HCT116 (cell line): ENCODE data around the gene GRK2. TPM values are rescaled to one million over a fixed set of nuclear protein-coding genes. Genes with fewer than 3 reads are reported as not detected.

ENCODE experiments used
- ATAC-seq: fragments of 200-7000 bp; cut with Tn5 transposase; 2 replicates; pipeline ENCODE4 v1.9.1; 2020; ENCODE audit warnings: mild to moderate bottlenecking, moderate library complexity
- BruUV-seq: library from RNA; stranded (reverse); fragments of 400-500 nt; replicated peaks from 2 replicates; lab custom pipeline; 2021; lab: Mats Ljungman, UMichigan
- CTCF ChIA-PET: fragments of 300-600 bp; sonication (Branson Sonifier 250); formaldehyde crosslinking; loops from one replicate; lab custom pipeline; 2021; ENCODE audit warnings: antibody characterized with exemption; lab: Charles Lee
- POLR2A ChIA-PET: fragments of 300-600, 350-600 bp; sonication (Branson Sonifier 250); formaldehyde crosslinking; loops from one replicate; lab custom pipeline; 2021; ENCODE audit warnings: antibody characterized with exemption; lab: Charles Lee
- RAD21 ChIA-PET, 2 experiments: fragments of 300-600 bp; sonication (Branson Sonifier 250); formaldehyde crosslinking; loops; one replicate each; lab custom pipeline; 2023; ENCODE audit warnings: low total read pairs in 2 of 2; ENCODE audit not compliant: uncharacterized antibody in 2 of 2, unreplicated experiment in 2 of 2, low non-redundant PET in 1 of 2; lab: Charles Lee
- DNase-seq: peaks from one replicate; pipeline ENCODE4 v3.0.0-alpha.2; 2010; ENCODE audit warnings: low read depth, low spot score
- H2AFZ ChIP-seq: fragments of 200-600 bp; shearing (Covaris generic), sonication (generic); 2 replicates; pipeline ENCODE4 v1.6.1; 2017; ENCODE audit warnings: low read depth, mixed run types, mixed read lengths, antibody characterized with exemption, low read length; ENCODE audit not compliant: poor library complexity, severe bottlenecking
- H3K27ac ChIP-seq: 2 replicates; pipeline ENCODE4 v1.5.1; 2012; ENCODE audit warnings: low read depth, low read length
- H3K27me3 ChIP-seq: fragments of 200-600 bp; sonication (generic); 2 replicates; pipeline ENCODE4 v1.6.1; 2016; ENCODE audit warnings: mixed run types, low read length, mixed read lengths; ENCODE audit not compliant: insufficient read depth
- H3K36me3 ChIP-seq, 2 experiments: fragments of 200-500 bp in 1 of 2; fragments of 200-600 bp in 1 of 2; sonication (Bioruptor generic) in 1 of 2; sonication (generic) in 1 of 2; 2 replicates each; pipeline versions ENCODE4 v1.5.1 to v1.6.1; 2014 to 2016; ENCODE audit warnings: low read length in 2 of 2, inconsistent platforms in 1 of 2, mixed read lengths in 1 of 2, mixed run types in 1 of 2; ENCODE audit not compliant: insufficient read depth in 2 of 2, control insufficient read depth in 1 of 2
- H3K4me1 ChIP-seq, 2 experiments: fragments of 200-600 bp in 1 of 2; sonication (generic) in 1 of 2; 2 replicates each; pipeline versions ENCODE4 v1.5.1 to v1.6.1; 2012 to 2017; ENCODE audit warnings: low read length in 2 of 2, inconsistent platforms in 1 of 2, mild to moderate bottlenecking in 1 of 2, mixed read lengths in 1 of 2, mixed run types in 1 of 2, moderate library complexity in 1 of 2; ENCODE audit not compliant: insufficient read depth in 2 of 2, control insufficient read depth in 1 of 2
- H3K4me2 ChIP-seq: fragments of 200-600 bp; sonication (generic); 2 replicates; pipeline ENCODE4 v1.6.1; 2017; ENCODE audit warnings: mixed run types, low read length, mixed read lengths
- H3K4me3 ChIP-seq, 2 experiments: fragments of 200-600 bp in 1 of 2; sonication (generic) in 1 of 2; replicated peaks in 1 of 2; 2 replicates each; pipeline ENCODE4 v1.5.1; 2011 to 2016; ENCODE audit warnings: low read length in 2 of 2, control low read depth in 1 of 2, low read depth in 1 of 2, mild to moderate bottlenecking in 1 of 2, mixed read lengths in 1 of 2, mixed run types in 1 of 2
- H3K79me2 ChIP-seq: fragments of 200-600 bp; sonication (generic); 2 replicates; pipeline ENCODE4 v1.6.1; 2017; ENCODE audit warnings: mild to moderate bottlenecking, mixed run types, low read length, moderate library complexity, mixed read lengths; ENCODE audit not compliant: insufficient read depth
- H3K9ac ChIP-seq: fragments of 200-600 bp; sonication (generic); 2 replicates; pipeline ENCODE4 v1.6.1; 2016; ENCODE audit warnings: low read length, mixed read lengths
- H3K9me2 ChIP-seq: fragments of 200-600 bp; sonication (generic), shearing (Covaris generic); 2 replicates; pipeline ENCODE4 v1.6.1; 2017; ENCODE audit warnings: mixed run types, mild to moderate bottlenecking, moderate library complexity; ENCODE audit not compliant: insufficient read depth
- H3K9me3 ChIP-seq, 2 experiments: fragments of 200-500 bp in 1 of 2; fragments of 200-600 bp in 1 of 2; sonication (Bioruptor generic) in 1 of 2; sonication (generic) in 1 of 2; 2 replicates each; pipeline ENCODE4 v1.6.1; 2014 to 2017; ENCODE audit warnings: low read length in 2 of 2, mixed read lengths in 2 of 2, inconsistent platforms in 1 of 2, low read depth in 1 of 2, mild to moderate bottlenecking in 1 of 2, mixed run types in 1 of 2, moderate library complexity in 1 of 2; ENCODE audit not compliant: control insufficient read depth in 1 of 2, insufficient read depth in 1 of 2
- H4K20me1 ChIP-seq: fragments of 200-600 bp; sonication (generic), shearing (Covaris generic); 2 replicates; pipeline ENCODE4 v1.6.1; 2017; ENCODE audit warnings: mixed run types, mild to moderate bottlenecking, moderate library complexity; ENCODE audit not compliant: insufficient read depth
- CEBPB ChIP-seq: IDR thresholded peaks from 2 replicates; pipeline ENCODE4 v1.6.1; 2012; ENCODE audit warnings: low read depth
- EGR1 ChIP-seq: IDR thresholded peaks from 2 replicates; pipeline ENCODE4 v1.6.1; 2012; ENCODE audit warnings: low read depth
- EZH2phosphoT487 ChIP-seq: fragments of 200-600 bp; IDR thresholded peaks from 2 replicates; pipeline ENCODE4 v1.6.1; 2018; ENCODE audit warnings: antibody characterized with exemption, borderline replicate concordance
- JUND ChIP-seq: IDR thresholded peaks from 2 replicates; pipeline ENCODE4 v1.6.1; 2012
- RAD21 ChIP-seq: IDR thresholded peaks from 2 replicates; pipeline ENCODE4 v1.6.1; 2012; ENCODE audit warnings: low read depth, mild to moderate bottlenecking
- SIN3A ChIP-seq: IDR thresholded peaks from 2 replicates; pipeline ENCODE4 v1.6.1; 2012; ENCODE audit warnings: low read depth
- SP1 ChIP-seq: IDR thresholded peaks from 2 replicates; pipeline ENCODE4 v1.6.1; 2012; ENCODE audit warnings: low read depth
- YY1 ChIP-seq: IDR thresholded peaks from 2 replicates; pipeline ENCODE4 v1.6.1; 2011; ENCODE audit warnings: low read length, low read depth, moderate library complexity, mild to moderate bottlenecking; ENCODE audit not compliant: insufficient replicate concordance; ENCODE audit errors: extremely low read depth
- intact Hi-C: fragments of 100-400 bp; cut with micrococcal nuclease; formaldehyde crosslinking; loops from 2 replicates; pipeline ENCODE4 v1.10.0; 2022
- total RNA-seq: library from RNA; stranded (reverse); gene quantifications from one replicate; pipeline ENCODE4 v1.2.1, GENCODE V29; 2021; ENCODE audit not compliant: unreplicated experiment
- TF ChIP-seq, protein P1 (sequence below): IDR thresholded peaks from 2 replicates; pipeline ENCODE4 v1.6.1; 2011; ENCODE audit warnings: mild to moderate bottlenecking, low read length, moderate library complexity; ENCODE audit not compliant: insufficient replicate concordance; ENCODE audit errors: extremely low read depth

Gene GRK2
- total RNA-seq, 1 experiment from 2014 or later = 83.0 TPM

DNA sequence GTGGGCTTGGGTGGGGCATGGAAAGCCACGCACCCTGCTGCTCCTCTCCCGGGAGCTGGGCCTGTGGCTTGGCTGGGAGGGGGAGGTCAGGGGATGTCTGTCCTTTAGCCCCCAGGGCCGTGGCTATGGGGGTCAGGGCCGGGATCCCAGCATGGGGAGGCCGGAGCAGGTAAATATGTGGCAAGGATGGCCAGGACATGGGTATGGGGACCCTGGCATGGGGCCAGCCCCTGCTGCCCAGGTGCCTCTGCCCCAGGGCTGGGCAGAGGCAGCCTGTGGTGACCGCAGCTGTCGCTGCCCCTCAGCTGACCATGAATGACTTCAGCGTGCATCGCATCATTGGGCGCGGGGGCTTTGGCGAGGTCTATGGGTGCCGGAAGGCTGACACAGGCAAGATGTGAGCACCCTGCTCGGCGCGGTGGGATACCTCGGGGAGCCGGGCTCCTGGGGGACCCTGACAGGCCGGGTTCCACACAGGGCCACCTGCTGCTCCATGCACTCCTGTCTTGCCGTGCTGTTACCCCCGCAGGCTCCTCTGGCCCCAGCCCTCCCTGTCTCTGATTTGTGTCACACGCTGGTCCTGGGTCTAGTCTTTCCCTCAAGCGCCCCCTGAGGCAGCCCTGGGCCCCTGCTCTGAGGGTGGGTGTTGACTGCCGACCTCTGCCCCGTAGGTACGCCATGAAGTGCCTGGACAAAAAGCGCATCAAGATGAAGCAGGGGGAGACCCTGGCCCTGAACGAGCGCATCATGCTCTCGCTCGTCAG lies 14.7 kb downstream of the GRK2 start:
- Histone ChIP-seq H4K20me1 (no peaks in the 10 kb centered on the region), H3K9me3 (no peaks in the 10 kb centered on the region), H3K27me3 (no peaks in the 10 kb centered on the region), H3K4me1 (peaks cover 4 to 19% of the 10 kb centered on the region in 2 experiments), H3K79me2 (peaks cover 25% of the 10 kb centered on the region), H3K4me3 (no peak overlapping the region), H3K36me3 (peaks cover 27 to 49% of the 10 kb centered on the region in 2 experiments), H3K9me2 (no peaks in the 10 kb centered on the region), H2AFZ (no peak overlapping the region), H3K9ac (no peak overlapping the region), H3K4me2 (no peak overlapping the region), H3K27ac (no peak overlapping the region)
- ChIA-PET RAD21 (interaction anchor here in 1 of 2 experiments (0.6 kb wide), 1 partner anchor 22 kb away, joined by 3 read pairs; the partner anchor contains the start of gene SSH3), POLR2A (no interaction called here), CTCF (no interaction called here)
- TF ChIP-seq RAD21 (no peak), SIN3A (no peak), SP1 (no peak), CEBPB (no peak), EGR1 (no peak), YY1 (no peak), JUND (no peak), EZH2phosphoT487 (no peak)
- TF ChIP-seq, protein P1, sequence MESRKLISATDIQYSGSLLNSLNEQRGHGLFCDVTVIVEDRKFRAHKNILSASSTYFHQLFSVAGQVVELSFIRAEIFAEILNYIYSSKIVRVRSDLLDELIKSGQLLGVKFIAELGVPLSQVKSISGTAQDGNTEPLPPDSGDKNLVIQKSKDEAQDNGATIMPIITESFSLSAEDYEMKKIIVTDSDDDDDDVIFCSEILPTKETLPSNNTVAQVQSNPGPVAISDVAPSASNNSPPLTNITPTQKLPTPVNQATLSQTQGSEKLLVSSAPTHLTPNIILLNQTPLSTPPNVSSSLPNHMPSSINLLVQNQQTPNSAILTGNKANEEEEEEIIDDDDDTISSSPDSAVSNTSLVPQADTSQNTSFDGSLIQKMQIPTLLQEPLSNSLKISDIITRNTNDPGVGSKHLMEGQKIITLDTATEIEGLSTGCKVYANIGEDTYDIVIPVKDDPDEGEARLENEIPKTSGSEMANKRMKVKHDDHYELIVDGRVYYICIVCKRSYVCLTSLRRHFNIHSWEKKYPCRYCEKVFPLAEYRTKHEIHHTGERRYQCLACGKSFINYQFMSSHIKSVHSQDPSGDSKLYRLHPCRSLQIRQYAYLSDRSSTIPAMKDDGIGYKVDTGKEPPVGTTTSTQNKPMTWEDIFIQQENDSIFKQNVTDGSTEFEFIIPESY = no peak
- DNase-seq = no peak
- ATAC-seq = no peak
- intact Hi-C loops = no loop called here
- BruUV-seq = no TSS peak
